HG03460 (cell line): ENCODE results near the gene SH2D7.
A peak's percentile ranks its signal among the peaks of the same experiment; 100 is the strongest.

ENCODE experiments used
- ATAC-seq: cut with Tn5 transposase; IDR thresholded peaks from one replicate; pipeline ENCODE4 v1.9.1; 2021; ENCODE audit not compliant: unreplicated experiment

Gene SH2D7

DNA sequence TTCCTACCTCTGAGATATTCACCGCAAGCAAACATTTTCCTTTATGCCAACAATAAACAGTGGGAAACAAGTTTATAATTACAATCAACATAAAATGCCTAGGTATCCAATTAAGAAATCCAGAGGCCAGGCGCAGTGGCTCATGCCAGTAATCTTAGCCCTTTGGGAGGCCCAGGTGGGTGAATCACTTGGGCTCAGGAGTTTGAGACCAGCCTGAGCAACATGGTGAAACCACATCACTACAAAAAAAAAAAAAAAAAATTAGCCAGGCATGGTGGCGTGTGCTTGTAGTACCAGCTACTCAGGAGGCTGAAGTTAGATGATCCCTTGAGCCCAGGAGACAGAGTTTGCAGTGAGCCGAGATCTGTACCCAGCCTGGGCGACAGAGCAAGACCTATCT lies 32.1 kb upstream of the SH2D7 start:
- ATAC-seq: no peak

DNA sequence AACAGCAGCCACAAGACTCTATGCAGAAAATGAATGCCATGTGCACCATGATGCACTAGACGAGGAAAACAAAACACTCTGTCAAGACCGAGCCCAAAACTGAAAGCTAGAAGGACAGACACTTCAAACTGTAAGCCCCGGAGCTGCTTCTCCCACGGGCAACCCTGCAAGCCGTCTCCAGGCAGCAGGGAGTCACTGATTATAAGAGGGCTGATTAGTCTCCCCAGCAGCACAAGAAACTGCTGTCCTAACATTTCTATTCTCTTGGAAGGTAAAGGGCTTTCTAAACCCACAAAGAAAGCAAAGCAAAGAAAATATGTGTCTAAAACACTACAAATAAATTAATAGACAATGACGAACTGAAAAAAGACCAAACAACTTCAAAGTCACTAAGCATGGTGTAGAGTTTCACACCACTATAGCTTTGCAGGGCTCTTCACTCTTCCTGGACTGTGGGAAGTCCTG lies 30.4 kb upstream of the SH2D7 start:
- no peak for ATAC-seq

DNA sequence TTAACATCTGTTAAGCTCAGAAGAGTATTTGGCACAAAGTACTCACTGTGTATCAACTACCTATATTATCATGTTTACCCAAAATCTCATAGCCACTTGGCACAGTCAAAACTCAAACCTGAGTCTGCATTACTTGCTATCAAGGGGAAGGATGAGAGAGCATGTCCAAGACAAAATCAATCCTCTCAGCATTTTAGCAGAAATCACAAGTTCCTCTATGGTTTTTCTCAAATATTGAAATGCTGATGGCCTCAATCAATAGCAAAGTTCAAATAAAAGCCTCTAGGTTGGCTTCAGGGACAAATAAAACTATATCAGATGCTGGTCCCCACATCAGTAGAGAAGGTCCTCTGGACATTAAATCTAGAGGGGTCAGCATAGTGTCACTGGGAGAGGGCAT lies 29.1 kb upstream of the SH2D7 start:
- ATAC-seq: no peak

DNA sequence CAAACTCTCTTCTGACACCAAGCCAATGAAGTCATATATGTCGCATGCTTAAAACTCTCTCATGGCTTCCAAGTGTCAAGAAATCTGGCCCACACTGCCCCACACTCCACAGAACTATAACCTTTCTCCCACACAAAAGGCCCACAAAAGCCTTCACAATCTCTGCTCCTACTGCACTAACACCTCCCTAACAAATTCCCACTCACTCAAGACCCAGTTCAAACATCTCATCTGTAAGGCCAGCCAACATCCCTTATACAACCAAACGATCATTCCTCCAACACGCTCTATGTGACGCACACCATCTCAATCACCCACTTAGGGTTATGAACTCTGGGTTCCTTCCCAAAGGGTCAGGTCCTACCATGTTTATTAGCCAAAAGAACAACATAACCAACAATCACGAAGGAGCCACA lies 28.4 kb upstream of the SH2D7 start:
- no peak for ATAC-seq

DNA sequence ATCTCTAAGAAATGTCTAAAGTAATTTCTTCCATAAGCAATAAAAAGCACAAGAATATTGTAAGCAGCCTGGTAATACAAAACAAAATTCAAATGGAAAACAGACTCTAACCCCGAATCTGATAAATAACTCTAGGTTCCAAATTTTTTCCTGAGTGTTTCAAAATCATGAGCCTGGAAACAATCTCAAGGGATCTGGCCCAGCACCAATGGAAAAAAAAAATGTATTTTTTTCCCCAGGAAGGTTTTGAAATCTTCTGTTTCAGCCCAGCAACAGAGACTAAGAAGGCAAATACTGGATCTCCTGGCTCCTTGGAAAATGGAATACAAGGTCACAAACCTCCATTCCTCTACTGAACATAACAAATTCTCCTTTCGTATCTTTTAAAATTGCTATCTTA lies 27.8 kb upstream of the SH2D7 start:
- ATAC-seq: no peak

DNA sequence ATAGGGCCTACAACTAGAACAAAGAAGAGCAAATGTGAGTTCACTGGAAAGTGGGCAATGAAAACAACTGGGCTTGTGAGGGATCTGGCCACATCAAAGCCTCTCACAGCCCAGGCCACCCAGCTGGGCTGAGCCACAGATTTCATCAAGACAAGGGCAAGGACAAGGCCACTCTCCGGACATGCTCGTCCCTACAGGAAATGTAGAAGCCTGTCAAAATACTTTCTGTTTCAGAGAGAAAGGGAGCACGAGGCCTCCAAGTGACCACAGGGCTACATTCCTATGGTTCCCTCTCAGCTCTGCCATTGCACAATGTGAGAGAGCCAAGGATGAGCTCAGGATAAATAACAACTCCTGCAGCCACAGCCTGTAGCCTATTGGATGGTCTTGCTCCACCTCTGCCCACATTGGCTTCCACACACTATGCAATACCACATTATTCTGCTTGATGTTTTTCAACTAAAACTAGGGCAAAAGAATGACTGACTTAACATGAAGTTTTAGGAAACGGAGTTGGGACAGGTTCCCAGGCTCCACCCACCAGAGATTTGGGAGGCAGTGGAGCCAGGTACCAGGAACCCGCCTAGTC lies 27.0 kb upstream of the SH2D7 start:
- no peak for ATAC-seq

DNA sequence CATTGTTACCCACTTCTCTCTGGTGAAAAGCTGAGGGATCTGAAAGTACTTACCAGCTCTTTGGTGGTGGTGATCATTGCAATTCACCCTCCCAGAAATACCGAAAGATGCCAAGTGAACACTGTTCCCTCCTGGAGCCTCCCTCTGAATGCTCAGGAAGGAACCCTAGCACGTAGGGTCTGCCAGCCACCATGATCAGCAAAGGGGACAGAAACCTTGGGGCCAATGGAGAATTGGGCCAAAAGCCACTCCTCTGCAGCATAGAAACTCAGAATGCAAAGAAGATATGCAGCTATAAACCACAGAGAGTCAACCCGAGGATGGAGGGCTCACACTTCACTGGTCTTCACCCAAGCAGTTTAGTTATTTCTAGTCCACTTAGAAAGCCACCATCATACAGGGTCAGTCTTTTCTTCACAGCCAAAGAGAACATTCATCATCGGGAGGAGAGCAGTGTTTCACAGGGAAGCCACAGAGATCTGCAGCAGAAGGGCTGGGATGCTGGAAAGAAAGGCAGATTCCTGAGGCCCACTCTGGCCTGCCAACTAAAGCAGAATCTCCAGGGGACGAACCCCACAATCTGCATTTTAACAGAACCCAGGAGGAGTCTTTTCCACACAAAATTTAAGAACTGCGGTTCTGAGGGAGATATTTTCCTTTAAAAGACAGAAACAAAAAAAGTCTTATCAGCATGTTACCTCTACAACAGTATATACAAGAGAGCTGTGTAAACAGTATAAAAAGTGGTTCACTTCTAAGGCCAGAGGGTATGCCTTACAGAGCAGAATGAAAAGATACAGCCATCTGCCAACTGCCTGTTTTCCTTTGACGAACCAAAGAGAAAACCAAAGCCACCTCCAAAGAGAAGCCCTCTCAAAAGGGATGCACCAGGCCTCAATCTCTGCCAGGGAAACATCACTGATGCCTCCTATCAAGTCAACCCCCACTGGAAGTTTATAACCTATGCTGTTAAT lies 26.1 kb upstream of the SH2D7 start:
- ATAC-seq: peak; percentile 45

DNA sequence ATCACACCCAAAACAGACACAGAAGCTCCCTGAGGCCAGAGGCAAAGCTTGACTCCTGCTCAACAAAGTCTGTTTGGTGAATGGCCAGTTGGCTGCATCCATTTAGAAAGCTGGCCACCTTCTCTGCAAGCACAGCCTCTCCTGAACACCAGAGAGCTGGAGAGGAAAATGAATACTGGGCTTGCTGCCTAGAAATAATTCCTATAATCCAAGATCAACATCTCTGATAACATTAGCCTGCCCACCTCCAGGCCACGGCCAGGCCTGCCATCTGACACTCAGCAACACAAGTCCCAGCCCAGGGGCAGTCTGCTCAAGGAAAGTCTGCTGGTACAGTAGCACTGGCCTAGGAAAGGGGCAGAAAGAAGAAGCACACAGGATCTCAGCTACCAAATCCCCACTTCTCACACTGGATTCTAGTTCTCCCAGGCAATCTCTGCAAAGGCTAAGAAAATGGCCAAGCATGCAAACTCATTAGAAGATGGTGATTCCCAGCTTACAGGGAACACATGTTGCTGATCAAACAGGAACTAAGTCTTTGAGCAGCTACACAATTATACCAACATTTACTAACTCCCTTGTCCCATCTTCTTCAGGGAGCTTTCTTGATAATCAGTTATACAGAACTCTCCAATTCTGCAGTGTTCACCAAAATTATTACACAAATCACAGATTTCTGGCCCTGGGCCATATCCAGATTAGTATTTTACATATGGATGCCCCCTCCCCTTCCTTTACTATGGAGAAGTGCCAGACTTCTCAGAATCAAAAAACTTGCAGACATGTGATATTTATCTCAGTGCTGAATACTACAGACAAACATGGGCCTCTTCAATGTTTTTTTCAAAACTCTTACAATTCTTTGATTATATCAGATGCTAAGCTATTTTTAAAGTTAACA lies 24.8 kb upstream of the SH2D7 start:
- ATAC-seq: no peak

DNA sequence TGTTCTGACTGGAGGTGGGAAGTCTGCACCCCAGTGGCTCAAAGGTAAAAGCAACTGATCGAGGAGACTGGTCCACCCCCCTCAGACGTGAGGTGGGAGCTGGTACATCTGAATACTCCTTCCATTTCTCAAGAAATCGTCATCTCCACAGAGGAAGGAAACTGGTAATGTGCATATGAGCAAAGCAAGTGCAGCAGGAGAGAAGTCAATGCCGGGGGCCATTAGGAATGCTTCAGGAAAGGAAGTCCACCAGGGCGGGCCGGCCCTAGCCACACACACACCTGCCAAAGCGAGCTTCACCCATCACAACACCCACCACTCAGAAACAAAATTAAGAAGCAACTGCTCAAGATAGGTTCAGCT lies 23.3 kb upstream of the SH2D7 start:
- ATAC-seq: peak; percentile 6

DNA sequence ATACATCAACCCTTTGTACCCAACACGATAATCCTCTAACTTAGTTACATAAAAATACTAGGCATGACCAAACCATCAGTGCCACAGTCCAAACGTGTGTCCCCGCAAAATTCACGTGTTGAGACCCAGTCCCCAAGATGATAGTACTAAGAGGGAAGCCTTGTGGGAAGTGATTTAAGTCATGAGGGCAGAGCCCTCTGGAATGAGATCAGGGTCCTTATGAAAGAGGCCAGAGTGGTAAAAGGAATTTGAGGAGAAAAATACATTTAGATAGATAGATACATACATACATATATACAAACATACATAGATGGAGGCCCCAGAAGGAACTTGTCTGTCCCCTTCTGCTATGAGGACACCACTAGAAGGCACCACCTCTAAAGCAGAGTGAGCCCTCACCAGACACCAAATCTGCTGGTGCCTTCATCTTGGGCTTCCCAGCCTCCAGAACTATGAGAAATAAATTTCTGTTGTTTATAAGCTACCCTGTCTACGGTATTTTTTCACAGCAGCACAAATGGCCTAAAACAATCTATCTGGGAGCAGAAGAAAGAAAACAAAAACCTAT lies 22.8 kb upstream of the SH2D7 start:
- ATAC-seq: no peak

DNA sequence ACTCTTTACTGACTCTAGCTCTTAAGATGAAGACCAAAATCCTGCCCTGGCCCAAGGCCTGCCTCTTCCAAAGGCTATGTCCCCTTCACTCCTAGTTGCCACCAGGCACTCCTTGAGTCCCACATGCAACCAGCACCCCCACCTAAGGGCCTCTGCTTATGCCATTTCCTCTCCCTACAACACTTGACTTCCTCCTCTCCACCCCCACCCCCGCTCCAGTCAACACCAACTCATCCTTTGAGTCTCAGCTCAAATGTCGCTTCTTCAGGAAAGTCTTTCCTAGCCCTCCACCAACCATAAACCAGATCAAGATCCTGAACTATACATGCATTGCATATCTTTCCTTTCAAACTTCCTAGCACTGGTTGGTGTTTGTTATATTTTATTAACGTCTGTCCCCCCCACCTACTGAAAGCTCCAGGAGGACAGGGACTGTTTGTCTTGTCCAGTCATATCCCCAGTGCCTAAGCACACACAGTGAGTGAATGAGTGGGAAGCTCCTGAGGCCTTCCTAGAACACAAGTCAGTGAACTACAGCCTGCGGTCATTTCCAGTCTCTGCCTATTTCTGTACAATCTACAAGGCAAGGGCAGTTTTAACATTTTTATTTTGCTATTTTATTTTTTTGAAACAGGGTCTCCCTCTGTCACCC lies 22.2 kb upstream of the SH2D7 start:
- no peak for ATAC-seq

DNA sequence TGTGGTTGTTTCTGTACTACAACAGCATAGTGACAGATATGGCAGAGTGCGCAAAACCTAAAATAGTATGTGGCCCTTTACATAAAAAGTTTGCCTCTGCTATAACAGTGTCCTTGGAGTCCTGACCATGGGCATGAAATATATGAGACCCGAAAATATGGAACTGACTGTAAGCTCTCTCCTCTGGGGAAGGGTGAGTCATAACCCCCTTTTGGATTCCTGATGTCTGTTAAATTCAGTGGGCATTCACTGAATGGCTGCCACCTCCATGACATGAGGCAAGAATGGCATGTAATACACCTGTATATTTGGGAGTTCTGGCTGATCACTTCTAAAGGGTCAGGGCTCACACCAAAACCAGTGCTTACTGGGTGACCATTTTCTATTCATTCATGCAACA lies 21.0 kb upstream of the SH2D7 start:
- ATAC-seq: no peak

DNA sequence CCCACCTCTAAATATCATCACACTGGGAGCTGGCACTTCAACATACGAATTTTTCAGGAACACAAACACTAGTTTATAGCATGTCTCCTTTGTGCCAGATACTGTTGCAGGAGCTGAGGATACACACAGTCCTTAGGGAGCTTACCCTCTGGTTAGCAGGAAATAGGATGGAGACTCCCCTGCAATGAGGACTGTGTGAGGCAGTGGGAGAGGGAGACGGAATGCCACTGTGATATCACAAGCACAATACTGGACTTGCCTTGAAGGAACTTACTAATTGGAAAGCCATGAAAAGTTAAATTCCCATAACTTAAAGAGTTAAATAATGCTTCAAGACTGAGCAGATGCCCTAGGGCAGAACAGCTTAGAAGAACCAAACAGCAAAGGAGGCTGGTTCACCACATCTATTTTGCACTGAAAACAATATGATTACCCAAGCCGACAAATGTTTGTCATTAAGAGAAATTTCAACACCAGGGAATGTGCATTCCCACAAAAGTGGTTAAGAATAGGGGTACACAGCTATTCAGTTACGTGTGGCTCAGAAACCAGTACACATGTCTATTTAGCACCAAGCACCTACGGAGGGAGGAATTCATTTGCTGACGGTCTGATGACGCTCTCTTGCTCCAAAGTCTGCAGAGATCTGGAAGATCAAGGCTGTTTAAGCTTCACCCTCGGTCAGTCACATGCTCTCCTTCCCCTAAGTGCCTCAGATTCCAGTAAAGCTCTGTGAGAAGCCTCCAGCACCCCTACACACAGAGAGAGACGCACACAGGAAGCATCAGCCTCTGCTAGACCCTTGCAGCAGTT lies 20.1 kb upstream of the SH2D7 start:
- no peak for ATAC-seq

DNA sequence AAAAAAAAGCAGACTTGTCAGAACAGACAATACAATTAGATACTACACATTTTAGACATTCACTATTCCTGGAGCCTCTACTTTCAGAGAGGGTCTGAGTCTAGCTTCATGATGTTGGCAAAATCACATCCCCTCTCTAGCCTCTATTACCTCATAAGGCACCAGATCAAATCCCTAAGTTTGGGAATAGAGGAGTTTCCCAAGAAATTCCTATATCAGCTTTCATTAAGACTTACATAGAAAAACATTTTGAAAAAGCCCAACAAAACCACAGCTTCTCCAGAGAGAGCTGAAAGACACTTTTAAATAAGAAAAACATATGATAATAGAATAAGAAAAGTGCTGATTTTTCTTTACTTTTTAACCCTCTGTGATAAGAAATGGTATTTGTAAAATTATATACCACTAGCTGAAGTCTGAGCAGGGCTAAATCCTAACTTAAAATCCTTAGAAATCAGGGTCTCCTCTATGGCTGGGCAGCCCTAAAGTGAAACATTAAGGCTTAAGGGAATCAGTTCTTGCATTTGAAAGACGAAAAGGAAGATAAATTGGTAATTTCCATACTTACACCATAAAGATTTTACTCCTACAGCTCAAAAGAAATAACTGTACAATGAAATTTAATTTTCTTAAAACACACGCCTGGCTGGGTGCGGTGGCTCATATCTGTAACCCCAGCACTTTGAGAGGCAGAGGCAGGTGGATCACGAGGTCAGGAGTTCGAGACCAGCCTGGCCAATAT lies 19.1 kb upstream of the SH2D7 start:
- ATAC-seq: no peak

DNA sequence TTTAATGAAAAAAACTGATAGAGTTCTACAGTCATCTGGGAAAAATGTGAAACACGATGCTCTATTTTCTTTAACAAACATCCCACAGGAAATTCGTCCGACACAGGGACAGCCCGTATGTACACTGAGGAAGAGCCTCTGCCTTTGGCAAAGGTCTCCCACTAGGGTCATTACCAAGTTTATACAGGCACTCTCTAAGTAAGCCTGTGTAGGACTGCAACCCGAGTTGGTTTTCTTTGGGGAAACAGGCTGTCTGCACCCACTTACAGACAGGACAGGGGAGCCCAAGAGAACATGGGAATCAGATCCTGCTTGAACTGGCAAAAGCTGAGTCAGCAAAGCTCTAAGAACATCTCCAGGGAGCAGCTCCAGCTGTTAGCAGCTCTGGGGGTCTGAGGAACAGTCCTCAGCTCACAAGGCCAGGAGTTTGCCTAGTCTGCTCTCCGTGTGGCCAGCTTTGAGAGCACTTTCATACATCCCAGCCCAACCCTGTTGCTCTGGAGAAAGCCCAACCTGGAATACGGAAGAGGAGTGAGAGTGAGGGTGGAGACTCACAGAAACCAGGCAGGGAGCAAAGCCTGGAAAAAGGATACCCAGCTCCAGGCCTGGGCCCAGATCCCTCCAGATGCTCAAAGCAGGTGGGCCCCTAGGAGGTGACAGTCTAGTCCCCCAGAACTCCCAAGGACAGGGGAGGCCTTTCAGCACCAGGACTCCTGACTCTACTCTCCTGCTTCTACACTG lies 16.7 kb upstream of the SH2D7 start:
- ATAC-seq: no peak

DNA sequence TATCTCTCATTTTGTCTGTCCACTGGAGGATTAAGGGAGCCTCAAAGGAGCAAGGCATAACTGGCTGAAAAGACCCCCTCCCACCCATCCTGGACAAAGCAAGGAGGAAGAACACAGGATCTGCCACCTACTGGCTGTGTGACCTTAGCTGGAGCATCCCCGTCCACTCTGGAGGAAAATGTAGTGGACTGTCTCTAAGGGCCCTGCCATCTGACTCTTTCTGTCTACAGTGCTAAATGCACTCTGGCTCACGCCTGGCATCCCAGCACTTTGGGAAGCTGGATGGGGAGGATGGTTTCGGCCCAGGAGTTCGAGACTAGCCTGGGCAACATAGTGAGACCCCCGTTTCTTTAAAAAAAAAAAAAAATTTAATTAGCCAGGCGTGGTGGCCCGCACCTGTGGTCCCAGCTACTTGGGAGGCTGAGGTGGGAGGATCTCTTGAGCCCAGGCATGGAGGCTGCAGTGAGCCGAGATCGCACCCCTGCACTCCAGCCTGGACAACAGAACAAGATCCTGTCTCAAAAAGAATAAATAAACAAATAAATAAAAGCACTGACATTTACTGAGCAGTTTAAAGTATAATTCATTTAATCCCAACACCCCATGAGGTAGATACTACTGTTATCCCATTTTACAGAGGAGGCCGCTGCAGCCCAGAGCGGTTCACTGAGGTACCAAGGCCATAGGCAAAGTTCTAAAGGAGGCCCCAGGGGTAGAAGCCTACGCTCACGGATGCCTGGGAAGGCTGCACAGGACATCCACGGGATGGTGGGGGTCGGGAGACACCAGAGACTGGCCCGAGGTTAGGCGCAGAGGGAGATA lies 15.9 kb upstream of the SH2D7 start:
- ATAC-seq: no peak

DNA sequence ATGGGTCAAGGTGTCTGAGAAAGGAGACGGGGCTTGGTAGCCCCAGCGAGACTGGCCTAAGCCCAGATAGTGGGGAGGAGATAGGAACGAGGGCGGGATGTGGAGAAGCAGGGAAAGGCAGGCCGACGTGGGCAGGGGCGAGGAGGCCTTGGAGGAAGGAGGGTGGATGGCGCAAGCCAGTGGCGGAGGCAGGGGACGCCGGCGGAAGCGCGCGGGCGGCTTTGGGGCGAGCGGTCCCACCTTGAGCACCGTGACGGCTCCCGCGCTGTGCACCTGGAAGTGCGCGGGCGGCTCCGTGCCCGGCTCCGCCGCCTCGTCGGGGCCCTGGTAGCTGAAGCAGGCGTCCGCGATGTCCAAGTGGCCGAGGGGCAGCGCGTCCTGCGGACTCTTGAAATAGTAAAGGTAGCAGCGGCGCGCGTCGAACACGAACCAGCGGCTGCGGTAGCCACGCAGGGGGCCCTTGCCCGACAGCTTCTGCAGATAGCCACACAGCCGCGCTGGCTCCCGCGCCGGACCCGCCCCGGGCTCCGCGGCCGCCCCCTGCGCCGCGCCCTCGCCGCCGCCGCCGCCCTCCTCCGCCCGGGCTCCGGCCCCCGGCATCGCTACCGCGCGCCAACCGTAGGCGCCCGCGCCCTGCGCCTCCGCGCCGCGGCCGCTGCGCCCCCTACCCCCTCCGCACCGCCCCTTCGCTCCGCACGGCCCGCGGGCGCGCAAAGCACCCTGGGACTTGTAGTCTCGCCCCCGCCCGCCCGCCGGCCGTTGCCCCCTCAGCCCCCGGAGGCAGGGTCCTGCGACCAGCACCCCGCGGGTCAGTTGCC lies 15.1 kb upstream of the SH2D7 start, which contains the start of gene TBC1D2B:
TSS of gene TBC1D2B (minus strand) at position 659 of the 818 bp plus-strand sequence. CDS start at position 600, 59 bp downstream.
- ATAC-seq: peak; percentile 65
